ENCODE measurements around the gene ELOVL6. TPM values are rescaled to one million over a fixed set of nuclear protein-coding genes. Genes with fewer than 3 reads are reported as not detected.
"Not testable (repeated sequence)": the region's sequence is repeated elsewhere in the genome, so short reads cannot be mapped to it uniquely, and the experiment has no call there.

ELOVL6 gene
- total and polyA plus RNA-seq, 8 donors, result 8.8 to 43.0 (median 12.5) TPM

DNA sequence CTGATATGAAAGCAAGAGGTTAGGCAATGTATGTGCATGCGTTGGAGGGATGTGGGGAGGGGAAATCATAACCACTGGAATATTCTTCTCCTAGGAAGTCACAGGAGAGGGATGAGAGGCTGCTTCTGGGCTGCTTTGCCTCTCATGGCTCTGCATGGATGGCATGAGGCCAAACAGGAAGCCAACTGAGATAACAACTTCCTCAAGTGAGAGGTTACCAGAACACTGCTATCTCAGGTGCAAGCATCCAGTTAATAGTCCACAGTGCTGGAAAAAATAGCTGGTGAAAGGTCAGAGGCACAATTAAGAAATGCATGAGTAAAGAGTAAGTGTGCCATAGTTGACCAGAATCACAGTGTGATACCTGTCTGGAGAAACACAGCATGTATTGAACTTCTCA is 113.3 kb downstream of the ELOVL6 start:
- TF ChIP-seq, protein P1, sequence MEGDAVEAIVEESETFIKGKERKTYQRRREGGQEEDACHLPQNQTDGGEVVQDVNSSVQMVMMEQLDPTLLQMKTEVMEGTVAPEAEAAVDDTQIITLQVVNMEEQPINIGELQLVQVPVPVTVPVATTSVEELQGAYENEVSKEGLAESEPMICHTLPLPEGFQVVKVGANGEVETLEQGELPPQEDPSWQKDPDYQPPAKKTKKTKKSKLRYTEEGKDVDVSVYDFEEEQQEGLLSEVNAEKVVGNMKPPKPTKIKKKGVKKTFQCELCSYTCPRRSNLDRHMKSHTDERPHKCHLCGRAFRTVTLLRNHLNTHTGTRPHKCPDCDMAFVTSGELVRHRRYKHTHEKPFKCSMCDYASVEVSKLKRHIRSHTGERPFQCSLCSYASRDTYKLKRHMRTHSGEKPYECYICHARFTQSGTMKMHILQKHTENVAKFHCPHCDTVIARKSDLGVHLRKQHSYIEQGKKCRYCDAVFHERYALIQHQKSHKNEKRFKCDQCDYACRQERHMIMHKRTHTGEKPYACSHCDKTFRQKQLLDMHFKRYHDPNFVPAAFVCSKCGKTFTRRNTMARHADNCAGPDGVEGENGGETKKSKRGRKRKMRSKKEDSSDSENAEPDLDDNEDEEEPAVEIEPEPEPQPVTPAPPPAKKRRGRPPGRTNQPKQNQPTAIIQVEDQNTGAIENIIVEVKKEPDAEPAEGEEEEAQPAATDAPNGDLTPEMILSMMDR (IDR thresholded peaks at IDR 0.05), result no peak
- Histone ChIP-seq H3K36me3 (no peaks in the 10 kb centered on the region), H3K9me3 (no peaks in the 10 kb centered on the region), H3K27ac (no peak overlapping the region), H3K4me1 (peaks cover 0 to 11% of the 10 kb centered on the region in 2 donors), H3K4me3 (no peak overlapping the region), H3K27me3 (no peaks in the 10 kb centered on the region)
- peak; percentile 40 for ATAC-seq
- DNase-seq, result no peak
- intact Hi-C loops (cut with DNase I), result no loop called here

DNA sequence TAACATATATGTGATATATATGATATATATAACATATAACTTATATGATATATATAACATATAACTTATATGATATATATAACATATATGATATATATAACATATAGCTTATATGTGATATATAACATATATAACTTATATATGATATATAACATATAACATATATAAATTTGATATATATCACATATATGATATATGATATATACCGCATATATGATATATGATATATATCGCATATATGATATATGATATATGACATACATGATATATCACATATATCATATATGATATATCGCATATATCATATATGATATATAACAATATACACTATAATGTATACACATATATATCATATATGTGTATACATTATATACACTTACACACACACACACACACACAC is 114.3 kb downstream of the ELOVL6 start:
- H3K9me3 ChIP-seq, result no peaks in the 10 kb centered on the region
- no peaks in the 10 kb centered on the region for H3K27me3 ChIP-seq
- no peak overlapping the region for H3K4me3 ChIP-seq
- H3K4me1 ChIP-seq, result peaks cover 0 to 11% of the 10 kb centered on the region in 2 donors
- no peak for ATAC-seq
- DNase-seq, result no peak
- TF ChIP-seq, protein P1 (IDR thresholded peaks at IDR 0.05), result no peak
- intact Hi-C loops (cut with DNase I), result no loop called here
- no peaks in the 10 kb centered on the region for H3K36me3 ChIP-seq
- no peak overlapping the region for H3K27ac ChIP-seq

DNA sequence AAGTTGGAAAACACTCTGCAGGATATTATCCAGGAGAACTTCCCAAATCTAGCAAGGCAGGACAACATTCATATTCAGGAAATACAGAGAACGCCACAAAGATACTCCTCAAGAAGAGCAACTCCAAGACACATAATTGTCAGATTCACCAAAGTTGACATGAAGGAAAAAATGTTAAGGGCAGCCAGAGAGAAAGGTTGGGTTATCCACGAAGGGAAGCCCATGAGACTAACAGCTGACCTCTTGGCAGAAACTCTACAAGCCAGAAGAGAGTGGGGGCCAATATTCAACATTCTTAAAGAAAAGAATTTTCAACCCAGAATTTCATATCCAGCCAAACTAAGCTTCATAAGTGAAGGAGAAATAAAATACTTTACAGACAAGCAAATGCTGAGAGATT is 120.3 kb downstream of the ELOVL6 start:
- H3K4me3 ChIP-seq; ATAC-seq; intact Hi-C loops (cut with DNase I); H3K27me3 ChIP-seq; H3K36me3 ChIP-seq; H3K9me3 ChIP-seq; DNase-seq; H3K4me1 ChIP-seq; H3K27ac ChIP-seq: not testable (repeated sequence)

DNA sequence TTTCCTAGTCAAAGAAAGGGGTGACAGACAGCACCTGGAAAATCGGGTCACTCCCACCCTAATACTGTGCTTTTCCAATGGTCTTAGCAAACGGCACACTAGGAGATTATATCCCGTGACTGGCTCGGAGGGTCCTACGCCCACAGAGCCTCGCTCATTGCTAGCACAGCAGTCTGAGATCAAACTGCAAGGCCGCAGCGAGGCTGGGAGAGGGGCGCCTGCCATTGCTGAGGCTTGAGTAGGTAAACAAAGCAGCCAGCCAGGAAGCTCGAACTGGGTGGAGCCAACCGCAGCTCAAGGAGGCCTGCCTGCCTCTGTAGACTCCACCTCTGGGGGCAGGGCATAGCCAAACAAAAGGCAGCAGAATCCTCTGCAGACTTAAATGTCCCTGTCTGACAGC is 121.6 kb downstream of the ELOVL6 start:
- H3K36me3 ChIP-seq; intact Hi-C loops (cut with DNase I); ATAC-seq; H3K9me3 ChIP-seq; H3K4me3 ChIP-seq; H3K4me1 ChIP-seq; H3K27me3 ChIP-seq; H3K27ac ChIP-seq: not testable (repeated sequence)
- peak in 1 of 4 donors; percentile 57 for DNase-seq

DNA sequence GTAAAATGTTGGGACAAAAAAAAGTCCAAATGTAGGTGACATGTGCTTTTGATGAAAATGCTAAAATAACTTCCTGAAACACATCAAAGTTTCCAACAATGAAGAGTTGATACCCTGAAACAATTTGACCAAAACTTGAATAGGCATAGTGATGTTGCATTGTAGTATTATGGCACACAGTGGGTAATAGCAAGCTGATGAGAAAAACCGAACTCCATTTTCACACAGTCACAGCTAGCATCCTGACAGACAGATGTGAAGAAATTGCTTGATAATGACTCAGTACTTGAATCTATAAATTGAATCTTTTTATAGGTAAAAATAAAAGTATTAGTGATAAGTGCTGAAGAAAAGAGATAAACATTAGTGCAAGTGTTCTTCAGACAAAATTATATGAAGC is 122.5 kb downstream of the ELOVL6 start:
- Histone ChIP-seq H3K4me3 (no peak overlapping the region), H3K9me3 (no peaks in the 10 kb centered on the region), H3K27me3 (no peaks in the 10 kb centered on the region), H3K4me1 (peaks cover 0 to 6% of the 10 kb centered on the region in 2 donors), H3K36me3 (no peaks in the 10 kb centered on the region), H3K27ac (no peak overlapping the region)
- ATAC-seq, result no peak
- DNase-seq, result no peak
- intact Hi-C loops (cut with DNase I), result no loop called here
- TF ChIP-seq, protein P1 (IDR thresholded peaks at IDR 0.05), result no peak

DNA sequence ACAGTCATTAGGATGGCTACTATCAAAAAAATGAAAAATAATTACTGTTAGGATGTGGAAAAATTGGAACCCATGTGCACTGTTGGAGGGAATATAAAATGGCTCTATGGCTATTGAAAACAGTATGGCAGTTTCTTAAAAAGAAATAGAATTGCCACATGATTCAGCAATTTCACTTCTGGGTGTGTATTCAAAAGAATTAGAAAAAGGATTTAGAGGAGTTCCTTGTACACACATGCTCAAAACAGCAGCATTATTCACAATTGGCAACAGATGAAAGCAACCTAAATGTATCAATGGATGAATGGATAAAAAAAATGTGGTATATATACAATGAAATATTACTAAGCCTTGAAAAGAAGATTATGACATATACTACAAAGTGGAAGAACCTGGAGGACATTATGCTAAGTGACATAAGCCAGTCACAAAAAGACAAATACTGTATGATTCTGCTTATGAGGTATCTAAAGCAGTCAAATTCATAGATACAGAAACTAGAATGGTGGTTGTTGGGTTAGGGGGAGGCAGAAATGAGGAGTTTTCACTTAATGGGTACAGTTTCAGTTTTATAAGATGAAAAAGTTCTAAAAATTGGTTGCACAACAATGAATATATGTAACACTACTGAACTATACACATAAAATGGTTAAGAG is 123.2 kb downstream of the ELOVL6 start:
- no peak for DNase-seq
- no peak for ATAC-seq

More for the DNA sequence above, 123.2 kb downstream of the ELOVL6 start:
- Histone ChIP-seq H3K4me3 (no peak overlapping the region), H3K27ac (no peak overlapping the region), H3K36me3 (no peaks in the 10 kb centered on the region), H3K27me3 (no peaks in the 10 kb centered on the region), H3K9me3 (no peaks in the 10 kb centered on the region), H3K4me1 (peaks cover 0 to 6% of the 10 kb centered on the region in 2 donors)
- intact Hi-C loops (cut with DNase I), result no loop called here
- TF ChIP-seq, protein P1 (IDR thresholded peaks at IDR 0.05), result no peak
